ENCODE data around the gene S100A10.

Gene S100A10

GRCh38 chr1:151993734-151994496, at the start of gene S100A10:
TSS of gene S100A10 (minus strand) at chr1:151993859. CDS start at chr1:151986230, 7,629 bp downstream.
- no peak for DNase-seq

- DNase-seq = no peak
Measured at GRCh38 chr1:152042030-152042429, 48.4 kb upstream of the S100A10 start.

- no peak for DNase-seq
Measured at GRCh38 chr1:152039886-152040285, 46.2 kb upstream of the S100A10 start.

- no peak for DNase-seq
Measured at GRCh38 chr1:152039461-152039860, 45.8 kb upstream of the S100A10 start.

DNA sequence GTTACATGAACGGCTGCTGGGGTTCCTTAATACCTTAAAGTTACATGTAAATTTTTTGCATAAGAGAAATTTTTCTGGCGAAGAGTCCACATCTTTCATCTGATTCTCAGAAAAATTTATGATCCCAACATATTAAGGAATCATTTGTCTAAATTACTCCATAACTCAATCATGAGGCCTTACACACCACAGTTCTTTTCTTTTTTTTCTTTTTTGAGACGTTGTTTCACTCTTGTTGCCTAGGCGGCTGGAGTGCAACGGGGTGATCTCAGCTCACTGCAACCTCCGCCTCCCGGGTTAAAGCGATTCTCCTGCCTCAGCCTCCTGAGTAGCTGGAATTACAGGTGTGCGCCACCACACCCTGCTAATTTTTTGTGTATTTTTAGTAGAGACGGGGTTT, 45.2 kb upstream of the S100A10 start:
- no peak for DNase-seq

DNA sequence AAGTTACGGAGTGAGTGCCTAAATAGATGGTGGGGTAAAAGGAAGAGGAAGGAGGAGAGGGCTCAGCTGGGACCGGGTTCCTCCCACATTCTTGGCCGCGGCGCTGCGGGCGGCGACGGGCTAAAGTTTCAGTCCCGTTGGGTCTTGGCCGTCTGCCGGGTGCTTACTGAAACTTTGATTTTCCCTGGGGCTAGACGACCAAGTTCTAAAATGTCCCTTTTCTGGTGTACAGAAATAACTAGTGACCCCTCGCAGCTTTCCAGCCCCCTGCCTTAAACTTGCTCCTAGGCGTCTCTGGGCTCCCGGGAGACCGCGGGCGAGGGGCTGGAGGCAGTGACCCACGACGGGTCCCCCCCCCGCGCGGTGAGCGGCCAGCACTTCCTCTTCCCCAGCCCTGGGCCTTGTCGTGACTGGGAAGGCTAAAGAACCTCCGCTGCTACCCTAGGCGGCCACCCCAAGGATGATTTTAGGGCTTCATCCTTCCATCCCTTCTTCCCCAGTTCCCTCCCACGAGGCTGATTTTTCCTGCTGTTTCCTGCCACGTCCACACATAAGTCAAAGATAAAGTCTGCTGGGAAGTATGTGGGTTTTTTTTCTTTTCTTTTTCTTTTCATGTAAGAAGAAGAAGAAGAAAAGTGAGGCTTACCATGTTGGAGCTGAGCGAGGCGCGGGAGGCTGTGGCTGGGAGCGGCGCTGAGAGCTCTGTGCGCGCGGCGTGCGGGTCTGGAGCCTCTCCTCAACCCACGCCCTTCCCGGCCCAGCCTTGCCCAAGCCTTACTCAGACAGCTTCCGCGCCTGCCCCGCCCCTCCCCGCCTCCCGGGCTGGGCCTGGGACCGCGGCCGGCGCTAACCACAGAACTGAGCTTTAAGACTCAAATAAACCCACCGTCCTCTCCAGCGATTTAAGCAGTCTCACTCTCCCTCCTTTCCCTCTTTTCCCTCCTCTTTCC, 42.9 kb upstream of the S100A10 start, which contains the start of gene S100A11:
Gene S100A11, minus strand, starts transcription at position 738 of the 950 bp plus-strand sequence. Its CDS starts 89 bp downstream, at position 649.
- DNase-seq = no peak

DNA sequence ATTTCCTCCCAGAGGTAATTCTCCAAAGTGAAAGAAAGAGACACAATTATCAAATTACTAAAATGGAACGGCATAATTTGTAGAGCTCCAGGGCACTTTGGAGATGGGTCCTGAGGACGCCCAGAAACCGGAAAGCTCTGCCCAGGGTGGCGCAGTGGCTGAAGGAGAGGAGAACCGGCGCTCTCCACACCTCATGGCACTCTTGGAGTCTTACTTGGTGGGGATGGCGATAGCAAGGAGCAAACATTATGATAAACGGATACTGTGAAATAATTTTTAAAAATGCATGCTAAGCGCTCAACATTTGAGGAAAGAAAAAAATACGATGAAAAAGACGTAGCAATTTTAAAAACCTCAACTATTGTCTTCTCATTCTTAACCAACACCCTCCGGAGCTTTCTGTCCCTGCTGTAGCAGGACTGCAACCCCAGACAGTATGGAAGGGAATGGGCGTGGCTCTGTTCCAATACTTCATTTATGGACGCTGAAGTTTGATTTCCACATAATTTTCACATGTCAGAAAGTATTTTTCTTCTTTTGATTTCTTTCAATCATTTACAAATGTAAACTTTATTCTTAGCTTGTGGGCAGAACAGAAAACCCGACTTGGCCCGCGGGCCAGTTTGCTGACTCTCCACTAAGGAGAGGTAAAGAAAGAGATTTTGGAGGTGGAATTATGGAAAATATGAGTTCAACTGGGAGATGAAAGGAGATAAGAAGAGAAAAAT, 42.0 kb upstream of the S100A10 start:
- no peak for DNase-seq

DNA sequence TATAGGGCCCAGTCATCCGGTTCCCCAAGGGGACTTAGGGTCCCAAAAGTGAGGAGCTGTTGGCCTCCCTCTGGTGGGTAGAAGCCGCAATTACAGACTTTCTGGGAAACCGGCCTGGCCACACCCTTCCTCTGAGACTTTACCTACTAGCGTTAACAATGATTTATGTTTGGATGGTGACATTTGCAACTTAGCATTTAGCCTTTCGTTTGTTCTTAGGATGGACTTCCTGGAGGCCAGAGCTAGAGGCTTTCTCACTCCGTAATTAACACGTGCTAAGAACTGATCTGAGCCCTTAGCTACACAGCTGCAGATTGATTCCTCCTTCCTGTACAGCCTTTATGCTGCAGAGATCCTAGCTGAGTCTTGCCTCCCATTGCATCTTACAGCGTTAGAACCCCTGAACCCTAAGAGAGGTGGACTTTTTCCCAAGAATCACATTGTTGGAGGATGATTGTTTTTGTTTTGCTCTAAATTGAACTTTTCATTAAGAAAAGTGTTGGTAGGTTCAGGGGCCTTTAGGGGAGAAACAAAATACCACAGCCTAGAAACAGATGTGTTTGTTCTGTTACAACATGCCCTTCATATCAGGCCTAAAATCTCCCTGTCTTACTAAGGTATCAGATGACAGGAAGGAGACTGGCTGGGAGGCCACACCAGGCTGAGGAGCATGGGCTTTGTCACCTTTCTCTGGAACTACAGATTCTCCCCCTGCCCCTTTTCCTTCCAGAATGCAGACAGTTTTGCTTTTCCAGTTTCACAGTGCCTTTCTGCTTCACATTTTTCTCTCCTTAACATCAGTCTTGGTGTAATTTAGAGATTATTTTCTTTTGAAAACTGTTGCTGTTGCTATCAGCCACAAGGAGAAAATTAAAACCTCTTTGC, 41.2 kb upstream of the S100A10 start:
- no peak for DNase-seq

GRCh38 chr1:152034324-152034653, 40.6 kb upstream of the S100A10 start:
- no peak for DNase-seq

- DNase-seq = no peak
Measured at GRCh38 chr1:152029929-152030211, 36.2 kb upstream of the S100A10 start.

- DNase-seq = no peak
Measured at GRCh38 chr1:152029144-152029928, 35.7 kb upstream of the S100A10 start.

DNA sequence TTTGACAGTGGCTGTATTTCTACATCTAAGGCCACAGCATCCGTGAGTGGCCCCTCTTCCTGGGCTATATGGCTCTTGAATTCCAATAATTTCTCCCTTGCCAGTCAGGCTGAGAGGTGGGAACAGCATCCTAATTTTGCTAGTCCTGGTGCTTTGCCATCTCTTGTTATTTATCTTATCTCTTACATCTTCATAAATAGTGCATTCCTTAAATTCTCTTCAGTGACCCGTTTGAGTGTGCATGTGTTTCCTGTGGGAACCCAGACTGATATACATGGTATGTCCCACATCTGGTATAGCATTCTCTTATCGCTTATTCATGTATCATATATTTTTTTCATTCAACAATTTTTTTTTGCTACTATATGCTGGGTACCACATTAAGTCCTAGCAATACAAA, 33.2 kb upstream of the S100A10 start:
- no peak for DNase-seq

GRCh38 chr1:152024223-152024622, 30.6 kb upstream of the S100A10 start:
- no peak for DNase-seq

GRCh38 chr1:152023221-152023620, 29.6 kb upstream of the S100A10 start:
- no peak for DNase-seq

DNA sequence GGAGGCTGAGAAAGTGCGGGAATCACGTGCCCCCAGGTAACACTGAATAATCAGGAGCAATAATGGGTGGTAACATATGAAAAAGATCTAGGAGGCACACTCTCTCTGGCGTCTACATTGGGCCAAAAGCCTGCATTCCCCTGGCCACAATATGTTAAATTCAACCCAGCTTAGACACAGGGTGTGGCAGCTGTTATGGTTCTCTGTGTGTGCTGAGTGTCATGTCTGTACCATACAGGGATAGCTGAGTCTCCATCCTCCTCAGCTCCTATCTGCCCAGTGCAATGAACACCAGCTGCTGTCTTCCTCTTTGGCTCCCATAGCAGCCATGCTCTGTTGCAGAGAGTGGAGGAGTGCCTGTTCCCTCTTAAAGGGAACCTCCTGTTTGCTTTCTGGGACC, 28.8 kb upstream of the S100A10 start:
- no peak for DNase-seq

GRCh38 chr1:152021569-152021968, 27.9 kb upstream of the S100A10 start:
- no peak for DNase-seq

DNA sequence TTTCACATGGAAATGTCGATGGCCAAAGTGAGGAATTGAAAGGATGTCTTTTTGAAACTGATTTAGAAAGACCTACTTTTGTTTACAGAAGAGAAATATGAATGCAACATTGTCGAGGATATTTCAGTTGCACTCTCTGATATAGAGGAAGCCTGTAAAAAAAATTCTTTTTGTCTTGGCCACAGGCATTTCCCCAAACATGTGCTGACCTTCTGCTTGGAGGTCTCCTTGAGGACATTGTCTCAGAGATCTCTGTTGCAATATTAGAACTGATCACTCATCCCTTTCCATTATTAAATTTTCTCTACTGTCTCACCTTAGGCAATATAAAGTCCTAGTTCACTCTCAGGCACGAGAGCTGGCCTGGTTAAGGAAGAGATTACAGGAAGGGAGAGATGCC, 27.2 kb upstream of the S100A10 start:
- no peak for DNase-seq

GRCh38 chr1:152018537-152018936, 24.9 kb upstream of the S100A10 start:
- DNase-seq = no peak

DNA sequence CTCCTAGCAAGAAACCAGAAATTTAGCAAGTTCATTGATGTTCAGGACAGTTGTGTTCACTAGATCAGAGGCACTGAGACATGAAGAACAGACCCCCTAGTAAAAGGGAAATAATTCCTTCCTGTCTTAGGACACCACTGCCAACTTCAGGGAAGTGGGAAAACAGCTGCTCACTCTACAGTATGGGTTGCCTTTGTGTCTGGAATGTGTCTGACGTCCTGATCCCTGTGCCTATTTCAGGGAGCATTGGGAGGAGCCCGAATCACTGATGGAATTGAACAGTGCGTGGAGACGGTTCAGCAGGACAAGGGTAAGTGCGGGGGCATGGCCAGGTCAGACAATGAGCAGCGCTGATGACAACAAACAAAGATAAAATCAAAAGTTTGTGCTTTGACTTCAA, 22.1 kb upstream of the S100A10 start:
- no peak for DNase-seq

DNA sequence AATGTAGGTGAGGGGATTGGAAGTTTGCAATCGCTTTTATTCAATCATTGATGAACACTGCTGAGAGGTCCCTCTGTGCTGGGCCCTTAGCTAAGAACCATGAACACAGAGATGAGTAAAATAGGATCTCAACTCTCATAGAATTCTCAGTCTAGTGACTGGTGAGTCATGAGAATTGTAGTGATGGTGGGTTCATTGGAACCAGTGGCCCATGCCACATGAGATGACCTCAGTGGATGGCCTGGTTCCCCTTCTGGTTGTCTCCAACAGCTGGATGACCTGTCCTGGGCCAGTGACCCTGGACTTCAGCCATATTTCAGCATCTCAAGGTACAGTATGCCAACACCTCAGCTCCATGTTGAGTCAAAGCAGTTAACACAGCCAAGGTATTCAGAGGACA, 21.3 kb upstream of the S100A10 start:
- DNase-seq = no peak

DNA sequence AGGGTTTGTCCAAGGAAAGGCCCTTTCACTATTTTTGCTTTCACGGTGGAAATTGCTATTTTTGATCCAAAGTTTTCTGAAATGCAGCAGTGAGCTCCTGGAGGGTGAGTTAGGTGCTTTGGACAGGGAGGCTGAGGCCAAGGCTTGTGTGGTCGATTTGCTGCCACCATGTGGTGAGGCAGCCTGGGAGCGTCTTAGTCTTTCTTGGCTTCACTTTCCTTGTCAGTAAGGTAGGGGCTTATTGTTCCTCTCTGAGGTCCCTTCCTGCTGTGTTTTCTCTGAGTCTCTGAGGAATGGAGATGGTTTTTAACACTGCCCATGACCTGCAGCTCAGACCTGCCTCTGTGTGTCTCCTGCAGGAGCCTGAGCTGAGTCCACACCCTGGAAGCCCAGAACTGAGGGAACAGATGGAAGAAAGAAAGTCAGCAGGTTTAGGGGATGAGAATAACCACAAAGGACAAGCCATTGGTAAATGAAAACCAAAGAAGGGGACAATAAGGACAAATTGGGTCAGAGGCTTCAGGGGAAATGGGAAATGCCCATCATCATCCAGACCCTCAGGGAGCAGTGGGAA, 20.1 kb upstream of the S100A10 start:
- no peak for DNase-seq

Data from NCI-H2227 treated with DMSO at 0.1 percent for 48 hours (cell line).